GM21825 (cell line): ENCODE measurements around the gene IFT122.
"Not testable (repeated sequence)": the region's sequence is repeated elsewhere in the genome, so short reads cannot be mapped to it uniquely, and the experiment has no call there.

Source experiments
- ATAC-seq: cut with Tn5 transposase; IDR thresholded peaks from one replicate; pipeline ENCODE4 v1.9.1; 2021; ENCODE audit warnings: mild to moderate bottlenecking, moderate library complexity; ENCODE audit not compliant: unreplicated experiment

IFT122 gene

DNA sequence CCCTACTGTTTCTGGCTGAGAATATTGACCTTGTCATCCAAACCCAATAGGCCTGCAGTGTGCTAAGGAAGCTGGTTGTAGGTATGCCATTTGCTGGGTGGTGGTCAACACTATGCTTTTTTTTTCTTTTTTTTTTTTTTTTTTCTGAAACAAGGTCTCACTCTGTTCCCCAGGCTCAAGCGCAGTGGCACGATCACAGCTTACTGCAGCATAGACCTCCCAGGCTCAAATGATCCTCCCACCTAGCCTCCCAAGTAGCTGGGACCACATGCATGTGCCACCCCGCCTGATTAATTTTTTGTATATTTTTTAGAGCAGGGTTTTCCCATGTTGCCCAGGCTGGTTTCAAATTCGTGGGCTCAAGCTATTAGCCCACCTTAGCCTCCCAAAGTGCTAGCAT lies 52.7 kb downstream of the IFT122 start:
- ATAC-seq: no peak

DNA sequence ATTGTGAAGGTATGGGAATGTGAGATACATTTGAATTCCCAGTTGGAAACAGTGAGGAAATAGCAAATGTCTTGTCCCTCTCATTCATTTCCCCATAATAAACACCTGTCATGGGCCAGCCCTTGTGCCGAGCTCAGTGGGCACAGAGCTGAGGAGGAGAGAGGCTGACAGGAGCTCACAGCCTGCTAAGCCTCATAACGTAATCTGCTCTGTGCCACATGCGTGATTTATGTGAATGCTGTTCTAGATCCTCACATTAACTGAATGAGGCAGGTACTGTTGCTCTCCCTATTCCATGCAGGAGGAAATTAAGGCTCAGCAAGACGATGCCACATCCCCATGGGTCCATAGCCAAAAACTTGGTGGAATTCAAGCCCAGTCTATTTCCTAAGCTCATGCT lies 53.2 kb downstream of the IFT122 start:
- no peak for ATAC-seq

DNA sequence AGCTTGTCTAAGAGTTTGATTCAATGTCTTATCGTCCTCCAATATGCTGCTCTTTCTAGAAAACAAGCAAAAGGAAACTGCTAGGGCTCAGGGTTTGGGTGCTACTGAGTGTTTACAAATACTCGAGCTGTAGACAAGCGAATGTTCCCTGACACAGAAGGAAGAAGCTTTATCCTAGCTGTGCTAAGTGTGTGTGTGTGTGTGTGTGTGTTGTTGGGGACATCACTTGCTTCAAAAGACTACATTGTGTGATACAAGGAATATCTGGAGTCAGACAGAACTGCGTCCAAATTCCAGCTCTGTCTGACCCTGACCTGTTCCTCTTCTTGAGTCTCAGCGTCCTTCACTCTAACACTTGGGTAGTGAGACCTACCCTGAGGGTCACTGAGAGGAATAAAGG lies 54.5 kb downstream of the IFT122 start:
- ATAC-seq: not testable (repeated sequence)

DNA sequence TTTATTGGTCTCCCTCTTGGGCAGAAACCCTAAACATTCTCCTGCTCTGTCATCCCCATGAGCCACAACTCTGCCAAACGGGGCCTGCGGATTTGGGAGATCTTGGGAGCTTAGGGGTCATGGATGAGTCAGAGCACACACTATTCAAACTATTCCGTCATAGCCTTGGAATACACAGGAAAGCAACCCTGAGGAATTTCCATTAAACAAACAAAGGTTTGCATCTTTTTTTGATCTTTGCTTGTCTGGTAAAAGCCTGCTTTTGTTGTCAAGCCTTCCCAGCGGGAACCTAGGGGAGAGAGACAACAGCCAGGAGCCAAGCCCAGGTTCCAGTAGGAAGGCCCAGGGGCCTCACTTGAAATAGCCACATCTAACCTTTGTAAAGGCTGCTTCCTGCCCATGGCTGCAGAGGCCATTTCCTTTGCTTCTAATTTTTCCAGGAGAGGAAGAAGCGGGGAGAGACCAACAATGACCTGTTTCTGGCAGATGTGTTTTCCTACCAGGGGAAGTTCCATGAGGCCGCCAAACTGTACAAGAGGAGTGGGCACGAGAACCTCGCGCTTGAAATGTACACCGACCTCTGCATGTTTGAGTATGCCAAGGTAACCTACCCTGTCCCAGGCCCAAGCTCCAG lies 55.1 kb downstream of the IFT122 start:
- not testable (repeated sequence) for ATAC-seq

DNA sequence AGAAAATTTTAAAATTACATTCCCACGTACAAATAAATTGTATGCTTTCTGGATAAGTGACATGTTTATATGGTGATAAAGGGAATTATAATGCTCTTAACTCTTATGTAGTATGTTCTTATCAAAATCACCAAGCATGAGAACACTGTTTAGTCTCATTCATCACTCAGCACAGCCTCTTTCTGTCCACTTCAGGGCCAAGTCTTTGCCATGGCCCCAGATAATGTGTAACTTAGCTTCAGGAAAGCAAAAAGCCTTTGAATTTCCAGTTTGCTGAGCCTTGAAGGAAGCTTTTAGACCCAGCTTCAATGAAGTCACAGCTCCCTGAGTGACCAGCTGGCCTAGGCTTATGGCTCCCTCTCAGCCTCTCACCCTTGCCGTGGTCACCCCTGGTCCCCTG lies 57.9 kb downstream of the IFT122 start:
- not testable (repeated sequence) for ATAC-seq

DNA sequence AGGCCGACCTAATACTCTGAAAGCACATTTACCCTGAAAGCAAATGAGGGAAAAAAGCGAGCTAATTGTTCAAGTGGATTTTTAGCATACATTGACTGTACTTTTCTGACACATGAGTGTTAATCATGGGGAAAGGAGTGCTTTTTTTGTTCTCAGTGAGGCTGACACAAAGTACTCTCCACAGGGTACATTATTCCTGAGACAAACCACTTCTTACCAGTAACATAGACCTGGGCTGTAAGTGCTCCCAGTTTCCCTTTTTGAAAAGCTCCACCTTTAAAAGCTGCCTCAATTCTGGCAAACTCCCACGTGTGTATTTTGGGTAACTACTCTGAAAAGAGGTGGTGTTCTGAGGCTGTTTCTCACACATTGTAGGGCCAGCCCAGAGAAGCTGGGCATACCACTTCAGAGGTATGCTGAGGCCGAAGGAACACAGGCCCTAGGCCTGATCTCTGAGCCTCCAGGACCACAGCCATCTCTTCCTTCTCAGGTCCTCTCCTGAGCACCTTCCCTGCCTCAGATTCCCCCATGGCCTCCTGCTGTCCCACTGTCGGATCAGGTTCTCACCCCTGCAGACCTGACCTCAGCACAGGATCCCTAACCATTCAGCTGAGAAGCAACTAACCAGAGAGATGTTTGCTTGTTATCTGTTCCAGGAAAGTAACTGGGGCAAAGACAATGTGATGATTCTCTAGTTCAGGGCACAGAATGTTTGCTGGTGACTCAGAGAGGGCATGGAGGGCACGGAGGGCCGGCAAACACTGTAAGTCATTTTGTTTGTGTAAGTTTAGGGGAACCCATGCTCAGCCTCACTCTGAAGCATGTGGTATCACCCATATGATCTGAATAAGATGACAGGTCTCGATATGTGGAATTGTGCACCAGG lies 58.8 kb downstream of the IFT122 start:
- not testable (repeated sequence) for ATAC-seq

DNA sequence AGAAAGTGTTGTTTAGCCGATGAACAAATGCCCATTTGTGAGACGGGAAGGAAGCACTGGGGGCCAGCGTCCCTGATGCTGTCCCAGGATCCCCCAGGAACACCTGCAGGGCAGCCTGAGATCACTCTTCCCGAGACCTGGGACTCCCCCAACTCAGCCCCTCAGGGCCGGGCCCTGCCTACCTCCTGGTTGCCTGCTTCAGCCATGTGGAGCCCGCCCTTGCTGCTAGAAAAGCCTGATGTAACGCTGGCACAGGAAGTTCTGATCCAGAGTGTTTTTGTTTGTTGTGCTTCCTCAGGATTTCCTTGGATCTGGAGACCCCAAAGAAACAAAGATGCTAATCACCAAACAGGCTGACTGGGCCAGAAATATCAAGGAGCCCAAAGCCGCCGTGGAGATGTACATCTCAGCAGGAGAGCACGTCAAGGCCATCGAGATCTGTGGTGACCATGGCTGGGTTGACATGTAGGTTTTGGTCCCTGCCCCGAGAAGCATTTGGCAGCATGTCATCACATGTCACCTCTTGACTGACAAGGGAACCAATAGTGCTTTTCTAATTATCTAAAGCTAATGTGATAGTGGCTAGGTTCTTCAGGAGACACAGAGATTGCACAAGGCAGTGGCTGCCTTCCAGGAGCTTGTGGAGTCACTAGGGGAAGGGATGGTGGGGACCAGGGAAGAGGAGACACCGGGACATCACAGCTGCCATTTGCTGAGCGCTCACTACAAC lies 59.7 kb downstream of the IFT122 start:
- ATAC-seq: not testable (repeated sequence)

DNA sequence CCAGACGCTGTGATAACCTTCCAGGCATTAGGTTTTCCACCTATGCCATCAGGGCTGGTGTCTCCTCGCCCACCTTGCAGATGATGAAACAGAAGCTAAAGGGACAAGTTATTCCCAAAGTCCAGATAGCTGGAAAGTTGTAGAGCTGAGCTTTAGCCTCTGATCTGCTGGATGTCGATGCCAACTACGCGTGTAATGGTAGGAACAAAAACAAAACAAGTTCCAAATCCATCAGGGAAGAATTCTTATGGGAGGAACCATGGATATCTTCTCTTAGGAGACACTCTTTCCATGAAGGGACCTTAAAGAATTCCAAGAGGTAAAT lies 60.3 kb downstream of the IFT122 start:
- ATAC-seq: no peak

DNA sequence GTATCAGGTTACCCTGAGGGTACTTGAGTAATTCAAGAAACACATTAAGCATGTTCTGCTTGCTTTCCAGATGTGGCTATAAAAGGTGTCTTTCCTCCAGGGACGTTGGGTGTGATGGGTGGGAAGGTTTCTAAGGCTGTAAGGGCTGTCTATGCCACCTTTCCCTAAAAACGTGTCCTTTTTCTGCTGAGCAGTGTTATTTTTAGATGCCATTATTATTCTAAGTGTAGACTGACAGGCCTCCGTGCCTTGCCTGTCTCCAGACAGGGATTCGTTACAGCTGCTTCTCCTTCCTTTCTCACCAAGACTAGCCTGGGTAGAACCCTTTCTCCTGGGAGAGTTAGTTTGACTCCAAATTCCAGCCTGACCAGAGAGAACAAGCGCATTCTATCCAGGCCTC lies 61.6 kb downstream of the IFT122 start:
- ATAC-seq: no peak

DNA sequence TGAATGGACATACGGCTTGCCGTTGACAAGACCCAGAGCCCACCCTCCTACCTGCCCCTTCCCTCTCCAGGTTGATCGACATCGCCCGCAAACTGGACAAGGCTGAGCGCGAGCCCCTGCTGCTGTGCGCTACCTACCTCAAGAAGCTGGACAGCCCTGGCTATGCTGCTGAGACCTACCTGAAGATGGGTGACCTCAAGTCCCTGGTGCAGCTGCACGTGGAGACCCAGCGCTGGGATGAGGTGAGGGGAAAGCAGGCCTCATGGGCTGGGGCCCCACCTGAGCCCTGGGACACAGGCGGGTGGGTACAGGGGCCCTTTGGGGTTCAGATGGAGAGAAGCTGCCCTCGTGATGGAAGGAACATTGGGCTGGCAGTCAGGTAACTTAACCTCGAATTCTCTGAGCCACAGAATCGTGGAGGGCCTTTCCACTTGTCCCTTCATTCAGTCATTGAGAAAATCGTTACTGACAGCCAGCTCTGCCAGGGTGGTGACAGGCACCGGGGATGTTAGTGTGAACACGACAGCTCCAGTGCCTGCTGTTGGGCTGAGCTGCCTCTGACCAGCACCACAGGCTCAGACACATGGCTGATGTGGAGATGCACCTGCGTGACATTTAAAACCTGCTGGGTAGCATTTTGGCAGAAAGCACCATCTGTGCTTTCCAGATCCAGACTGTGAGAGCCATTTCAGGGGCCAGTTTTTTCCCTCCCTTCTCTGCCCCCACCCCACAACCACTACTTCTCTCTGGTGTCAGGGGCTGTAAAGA lies 62.8 kb downstream of the IFT122 start:
- ATAC-seq: no peak

DNA sequence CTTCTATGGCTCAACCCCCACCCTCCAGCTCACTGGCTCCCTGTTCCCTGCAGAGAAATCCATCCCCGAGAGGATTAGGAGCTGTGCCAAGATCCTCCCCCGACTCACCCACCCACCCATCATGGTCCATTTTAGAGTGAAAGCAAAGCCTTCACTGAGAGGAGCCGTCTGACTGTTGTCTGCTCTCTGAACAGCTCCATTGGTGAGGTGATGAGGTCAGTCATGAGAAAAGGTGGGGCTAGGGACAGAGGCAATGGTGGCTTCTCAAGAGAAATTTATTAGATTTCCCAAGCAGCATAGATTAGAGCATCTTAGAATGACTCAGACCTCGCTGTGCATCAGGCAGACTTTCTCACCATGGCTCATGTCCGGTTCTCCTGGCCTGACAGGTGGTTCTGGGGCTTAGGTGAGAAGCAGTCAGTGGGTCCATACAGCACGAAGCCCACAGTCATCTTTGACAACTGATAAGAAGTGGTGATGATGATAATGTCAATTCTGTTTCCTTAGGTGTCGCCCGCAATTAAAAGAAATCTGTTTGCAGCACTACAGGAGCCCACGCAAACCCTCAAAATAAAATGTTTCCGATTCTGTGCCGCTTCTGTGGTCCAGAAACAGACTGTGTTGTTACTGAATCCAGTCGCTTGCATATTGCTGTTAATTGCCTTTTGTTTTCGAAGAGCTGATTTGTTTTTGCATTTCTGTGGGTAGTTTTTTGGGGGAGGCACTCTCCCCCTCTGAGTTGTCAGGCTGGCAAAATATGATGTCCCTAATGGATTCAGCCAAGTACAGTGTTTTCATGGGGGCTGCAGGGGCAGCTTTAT lies 63.7 kb downstream of the IFT122 start:
- ATAC-seq: no peak

DNA sequence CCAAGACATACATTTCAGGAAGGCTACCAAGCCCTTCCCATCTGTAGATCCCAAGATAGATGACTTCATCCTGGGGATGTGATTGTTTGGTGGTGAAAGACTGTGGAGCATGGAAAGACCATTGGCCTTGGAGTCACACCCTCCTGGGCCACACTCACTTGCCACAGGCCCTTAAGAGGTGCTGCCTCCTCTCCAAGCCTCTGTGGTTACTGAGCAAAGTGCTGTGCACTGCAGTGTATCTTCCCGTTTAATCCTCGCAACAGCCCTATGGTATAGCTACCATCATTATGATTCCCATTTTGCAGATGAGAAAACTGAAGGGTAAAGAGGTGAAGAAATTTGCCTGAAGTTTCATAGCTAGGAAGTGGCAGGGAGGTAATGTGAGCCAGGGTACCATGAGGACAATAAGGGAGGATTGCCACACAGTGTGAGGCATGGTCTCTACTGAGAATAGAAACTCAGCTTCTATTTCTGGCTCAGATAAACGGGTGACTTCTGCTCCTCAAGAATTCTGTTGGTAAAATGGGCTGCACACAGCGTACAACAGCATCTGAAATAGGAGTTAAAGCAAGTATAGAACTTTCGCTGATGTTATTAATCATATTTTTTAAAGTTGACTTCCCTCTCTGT lies 64.6 kb downstream of the IFT122 start:
- no peak for ATAC-seq

DNA sequence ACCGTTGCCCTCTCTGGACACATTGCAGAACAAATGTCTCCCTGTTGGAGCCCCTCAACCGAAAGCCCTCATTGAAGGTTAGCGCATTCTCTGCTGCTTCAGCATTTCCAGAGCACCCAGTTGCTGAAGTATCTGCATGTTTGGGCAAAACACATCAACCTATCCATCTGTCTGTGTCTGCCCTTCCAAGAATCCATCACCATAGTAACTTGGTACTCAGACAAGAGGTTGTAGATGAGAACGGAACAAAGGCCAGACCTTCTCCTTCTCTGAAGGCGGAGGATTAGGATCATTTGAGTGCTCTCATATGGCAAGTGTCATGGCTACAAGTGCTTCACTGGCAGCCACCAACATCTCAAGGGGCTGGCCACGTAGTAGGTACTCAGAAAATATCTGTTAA lies 65.3 kb downstream of the IFT122 start:
- ATAC-seq: no peak

DNA sequence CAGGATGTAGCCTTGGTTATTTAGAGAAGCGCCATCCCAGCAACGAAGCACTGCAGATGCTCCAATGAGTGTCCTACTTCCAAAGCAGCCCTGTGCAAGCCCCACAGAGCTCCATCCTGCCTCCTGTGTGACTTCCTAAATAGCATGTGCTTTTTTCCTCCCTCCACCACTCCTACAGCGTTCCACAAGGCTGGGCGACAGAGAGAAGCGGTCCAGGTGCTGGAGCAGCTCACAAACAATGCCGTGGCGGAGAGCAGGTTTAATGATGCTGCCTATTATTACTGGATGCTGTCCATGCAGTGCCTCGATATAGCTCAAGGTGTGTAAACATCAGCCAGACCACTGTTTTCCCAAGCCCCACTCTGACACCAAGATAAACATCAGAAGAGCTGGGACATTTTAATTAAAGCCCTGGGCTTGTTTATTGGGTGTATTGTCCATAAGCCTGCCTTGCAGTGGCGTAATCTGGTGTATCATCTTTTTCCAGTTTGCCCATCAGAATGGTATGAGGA lies 66.3 kb downstream of the IFT122 start:
- ATAC-seq: no peak

DNA sequence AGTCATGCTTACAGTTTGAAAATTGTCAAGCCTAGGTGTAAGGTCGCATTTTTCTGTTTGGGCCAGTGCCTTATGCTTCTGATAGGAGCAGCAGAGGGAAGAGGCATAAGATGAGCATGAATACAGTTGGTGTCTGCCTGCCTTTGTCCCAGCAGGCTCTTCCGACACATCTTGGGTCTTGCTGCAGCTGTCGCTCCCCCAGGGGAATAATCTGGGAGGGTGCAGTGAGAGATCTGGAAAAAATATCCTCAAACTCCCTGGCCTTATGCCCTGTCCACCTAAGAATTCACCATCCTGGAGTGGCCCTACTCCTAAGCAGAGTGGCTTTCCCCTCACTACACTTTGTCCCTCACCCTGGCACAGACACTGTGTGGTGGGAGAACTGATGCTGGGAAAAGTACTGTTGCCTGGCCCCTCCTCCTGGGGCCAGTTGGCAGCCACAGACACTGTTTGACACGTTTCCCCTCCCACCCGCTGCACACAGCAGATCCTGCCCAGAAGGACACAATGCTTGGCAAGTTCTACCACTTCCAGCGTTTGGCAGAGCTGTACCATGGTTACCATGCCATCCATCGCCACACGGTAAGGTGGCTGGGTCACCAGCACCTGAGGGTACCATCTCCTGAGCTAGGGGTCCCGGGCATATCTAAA lies 67.3 kb downstream of the IFT122 start:
- ATAC-seq: no peak

DNA sequence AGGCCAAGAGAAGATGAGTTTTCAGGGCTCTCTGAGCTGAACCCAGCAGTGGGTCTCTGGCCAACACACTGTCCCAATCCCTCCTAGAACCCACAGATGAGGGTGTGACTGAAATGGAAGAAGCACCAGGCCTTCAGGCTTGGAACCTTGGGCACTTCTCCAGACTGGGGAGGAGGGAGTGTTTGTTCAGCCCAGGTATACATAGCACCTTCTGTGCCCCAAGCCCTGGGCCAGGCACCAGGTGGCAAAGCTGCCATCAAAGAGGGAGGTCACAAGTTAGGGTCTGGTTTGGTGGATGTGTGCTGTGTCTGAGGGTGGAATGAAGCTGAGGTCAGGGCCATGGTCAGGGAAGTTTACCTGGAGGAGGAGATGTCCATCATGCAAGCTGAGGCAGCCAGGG lies 72.6 kb downstream of the IFT122 start:
- ATAC-seq: no peak

DNA sequence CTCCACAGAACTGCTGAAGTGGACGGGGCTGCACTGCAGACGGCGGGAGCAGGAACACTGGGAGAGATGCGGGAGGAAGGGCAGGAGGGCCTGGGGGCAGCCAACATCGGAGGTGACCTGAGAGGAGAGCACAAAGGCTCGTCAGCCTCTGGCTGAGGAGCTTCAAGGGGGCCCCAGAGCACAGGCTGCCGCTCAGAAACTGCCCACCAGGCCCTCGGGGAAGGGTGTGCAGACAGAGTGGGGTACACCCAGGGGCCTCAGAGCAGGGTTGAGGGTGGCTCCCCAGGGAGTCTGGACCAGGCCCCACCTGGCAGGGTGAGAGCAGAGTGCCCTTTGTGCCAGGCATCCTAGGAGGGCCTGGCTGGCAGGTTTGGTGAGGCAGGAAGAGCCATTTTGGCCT lies 73.7 kb downstream of the IFT122 start:
- ATAC-seq: no peak

DNA sequence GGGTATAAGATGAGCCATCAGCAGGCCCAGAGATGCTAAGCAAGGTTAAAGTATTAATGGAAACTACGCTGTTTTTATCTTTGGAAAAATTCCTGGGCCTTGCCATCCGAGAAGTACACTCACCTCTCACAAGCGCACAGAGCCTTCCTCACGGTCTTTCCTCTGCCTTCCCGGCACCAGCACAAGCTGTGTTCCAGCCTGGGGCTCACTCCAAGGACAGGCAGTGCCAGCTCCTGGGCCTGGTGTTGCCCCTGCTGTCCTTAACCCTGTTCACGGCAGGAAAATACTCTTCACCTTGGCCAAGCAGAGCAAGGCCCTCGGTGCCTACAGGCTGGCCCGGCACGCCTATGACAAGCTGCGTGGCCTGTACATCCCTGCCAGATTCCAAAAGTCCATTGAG lies 74.1 kb downstream of the IFT122 start:
- no peak for ATAC-seq

DNA sequence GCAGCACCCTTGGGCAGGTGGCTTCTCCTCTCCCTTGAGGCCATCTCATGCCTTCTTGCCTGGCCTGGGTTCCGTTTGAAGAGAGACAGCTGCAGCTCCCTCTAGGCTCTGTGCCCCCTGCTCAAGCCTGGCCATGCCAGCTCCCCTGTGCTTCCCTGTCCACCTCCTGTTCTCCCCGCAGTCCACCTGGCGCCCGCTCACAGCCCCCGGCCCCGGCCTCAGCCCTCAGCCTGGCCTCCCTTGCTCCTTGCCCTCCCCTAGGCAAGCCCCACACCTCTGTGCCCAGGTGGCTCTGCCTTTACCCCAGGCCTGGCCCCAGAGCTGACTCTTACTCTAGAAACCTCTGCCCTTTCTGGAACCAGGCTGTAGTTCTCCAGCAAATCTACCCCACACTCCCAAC lies 74.5 kb downstream of the IFT122 start:
- ATAC-seq: no peak
